GM21737 (cell line): ENCODE data around the gene TRIM9.
"Not testable (repeated sequence)": the region's sequence is repeated elsewhere in the genome, so short reads cannot be mapped to it uniquely, and the experiment has no call there.

Experiments used
- ATAC-seq: cut with Tn5 transposase; IDR thresholded peaks from one replicate; pipeline ENCODE4 v1.9.1; 2021; ENCODE audit warnings: mild to moderate bottlenecking, moderate library complexity; ENCODE audit not compliant: unreplicated experiment

The TRIM9 gene

GRCh38 chr14:51006324-51006723 lies 88.6 kb downstream of the TRIM9 start:
- ATAC-seq: no peak

- no peak for ATAC-seq
Observed at GRCh38 chr14:51004801-51005526, 89.9 kb downstream of the TRIM9 start.

- no peak for ATAC-seq
Observed at GRCh38 chr14:51004352-51004800, 90.5 kb downstream of the TRIM9 start.

GRCh38 chr14:51002406-51002999 lies 92.4 kb downstream of the TRIM9 start:
- no peak for ATAC-seq

- ATAC-seq: no peak
Observed at GRCh38 chr14:51000566-51000965, 94.3 kb downstream of the TRIM9 start.

- ATAC-seq: no peak
Observed at GRCh38 chr14:50999726-51000125, 95.2 kb downstream of the TRIM9 start.

GRCh38 chr14:50998612-50999011 lies 96.3 kb downstream of the TRIM9 start:
- no peak for ATAC-seq

- no peak for ATAC-seq
Observed at GRCh38 chr14:50997712-50998111, 97.2 kb downstream of the TRIM9 start.

- ATAC-seq: not testable (repeated sequence)
Observed at GRCh38 chr14:50994158-50994557, 100.7 kb downstream of the TRIM9 start.

GRCh38 chr14:50985859-50986331 lies 109.0 kb downstream of the TRIM9 start:
- ATAC-seq: no peak

- ATAC-seq: no peak
Observed at GRCh38 chr14:50985124-50985858, 109.6 kb downstream of the TRIM9 start.

- ATAC-seq: no peak
Observed at GRCh38 chr14:50984036-50984710, 110.7 kb downstream of the TRIM9 start.

- no peak for ATAC-seq
Observed at GRCh38 chr14:50979941-50980850, 114.7 kb downstream of the TRIM9 start.

- ATAC-seq: peak; percentile 89
Observed at GRCh38 chr14:50978888-50979287, 116.0 kb downstream of the TRIM9 start.

- no peak for ATAC-seq
Observed at GRCh38 chr14:50978529-50978871, 116.4 kb downstream of the TRIM9 start.

GRCh38 chr14:50977863-50978528 lies 116.9 kb downstream of the TRIM9 start:
- ATAC-seq: no peak

- no peak for ATAC-seq
Observed at GRCh38 chr14:50974118-50974517, 120.8 kb downstream of the TRIM9 start.

- no peak for ATAC-seq
Observed at GRCh38 chr14:50972734-50973133, 122.2 kb downstream of the TRIM9 start.

GRCh38 chr14:50970886-50971781 lies 123.8 kb downstream of the TRIM9 start:
- ATAC-seq: no peak
